ENCODE measurements around the gene FEN1. TPM values are rescaled to one million over a fixed set of nuclear protein-coding genes. Genes with fewer than 3 reads are reported as not detected.

FEN1 gene
- total and polyA plus RNA-seq, 2 of the 13 experiments (the other 11 are each of a cell fraction or from before 2014, with no cell fraction given) = 12.4 to 102 TPM

GRCh38 chr11:61815790-61816735, 23.4 kb downstream of the FEN1 start (continued):
- TF ChIP-seq ZBTB39 (CRISPR knock-in tag; IDR thresholded peaks at IDR 0.05) (no peak), BCLAF1 (IDR thresholded peaks at IDR 0.05) (no peak), NFE2L1 (CRISPR knock-in tag; IDR thresholded peaks at IDR 0.05; ENCODE audit: borderline replicate concordance) (no peak), RBFOX2 (IDR thresholded peaks at IDR 0.05; ENCODE audit: low read depth, low read length) (no peak), FOXC1 (CRISPR knock-in tag; IDR thresholded peaks at IDR 0.05; ENCODE audit: borderline replicate concordance) (0 out of 2 replicates have a peak, but pooled peaks have one; percentile 51), GTF2F1 (IDR thresholded peaks at IDR 0.05; ENCODE audit: low read length) (no peak), ISX (CRISPR knock-in tag; conservative IDR thresholded peaks at IDR 0.05) (no peak), NFYB (CRISPR knock-in tag; IDR thresholded peaks at IDR 0.05) (no peak), ZNF672 (CRISPR knock-in tag; IDR thresholded peaks at IDR 0.05) (no peak), NCOA5 (CRISPR knock-in tag; IDR thresholded peaks at IDR 0.05) (no peak), ZNF546 (CRISPR knock-in tag; conservative IDR thresholded peaks at IDR 0.05) (no peak), REPIN1 (CRISPR knock-in tag; IDR thresholded peaks at IDR 0.05; ENCODE audit: borderline replicate concordance, low read depth) (0 out of 2 replicates have a peak, but pooled peaks have one; percentile 3), ZNF850 (CRISPR knock-in tag; conservative IDR thresholded peaks at IDR 0.05) (no peak; the same call in 1 of the 2 replicates), ZNF703 (CRISPR knock-in tag; IDR thresholded peaks at IDR 0.05; ENCODE audit: borderline replicate concordance) (no peak), KDM4B (CRISPR knock-in tag; IDR thresholded peaks at IDR 0.05) (no peak), PAX8 (CRISPR knock-in tag; IDR thresholded peaks at IDR 0.05; ENCODE audit: borderline replicate concordance) (no peak; the same call in 1 of the 2 replicates), ZBTB3 (CRISPR knock-in tag; IDR thresholded peaks at IDR 0.05; ENCODE audit: borderline replicate concordance, low read depth) (no peak; the same call in 1 of the 2 replicates), FOXO1 (CRISPR knock-in tag; IDR thresholded peaks at IDR 0.05) (no peak), TBP (CRISPR knock-in tag; IDR thresholded peaks at IDR 0.05) (no peak), ZNF205 (CRISPR knock-in tag; IDR thresholded peaks at IDR 0.05) (no peak), CSRNP2 (CRISPR knock-in tag; conservative IDR thresholded peaks at IDR 0.05; ENCODE audit: low read depth) (no peak), HNF4G (IDR thresholded peaks at IDR 0.05; ENCODE audit: borderline replicate concordance, low read depth, low read length) (no peak), HNF4G (CRISPR knock-in tag; IDR thresholded peaks at IDR 0.05; ENCODE audit: borderline replicate concordance, low read depth) (no peak)
